Vagina (tissue), 2 donors: ENCODE results near the gene GAB3. TPM values are rescaled to one million over a fixed set of nuclear protein-coding genes. Genes with fewer than 3 reads are reported as not detected.

Source experiments
- DNase-seq, 2 donors: peaks; one replicate each; pipeline ENCODE4 v3.0.0-alpha.2; 2017; ENCODE audit errors: extremely low spot score in 2 of 2
- H3K27ac ChIP-seq: fragments of 200-600 bp; sonication (generic); one replicate; pipeline ENCODE4 v1.5.1; 2019
- H3K27me3 ChIP-seq: fragments of 200-600 bp; sonication (generic); one replicate; pipeline ENCODE4 v1.5.1; 2019
- H3K36me3 ChIP-seq, 2 donors: fragments of 200-600 bp; sonication (generic); one replicate each; pipeline ENCODE4 v1.5.1; 2017 to 2019
- H3K4me1 ChIP-seq: fragments of 200-600 bp; sonication (generic); one replicate; pipeline ENCODE4 v1.5.1; 2019
- H3K4me3 ChIP-seq, 2 donors: fragments of 200-600 bp; sonication (generic); 1 replicate in 1 of 2; 2 replicates in 1 of 2; pipeline ENCODE4 v1.5.1; 2016 to 2019
- H3K9me3 ChIP-seq: fragments of 200-600 bp; sonication (generic); one replicate; pipeline ENCODE4 v1.5.1; 2019
- CTCF ChIP-seq, 3 experiments: fragments of 450-650 bp in 2 of 3; fragments of 200-600 bp in 1 of 3; sonication (generic) in 1 of 3; IDR thresholded peaks; one replicate each; pipeline ENCODE4 v1.5.1; 2017 to 2019; ENCODE audit warnings: antibody characterized with exemption in 3 of 3, mild to moderate bottlenecking in 2 of 3, moderate library complexity in 2 of 3
- POLR2A ChIP-seq, 2 donors: fragments of 450-650 bp; IDR thresholded peaks; one replicate each; pipeline ENCODE4 v1.6.1; 2017; ENCODE audit warnings: antibody characterized with exemption in 2 of 2, mild to moderate bottlenecking in 2 of 2, moderate library complexity in 2 of 2
- POLR2AphosphoS5 ChIP-seq, 2 donors: sonication (generic); formaldehyde crosslinking; IDR thresholded peaks; one replicate each; pipeline ENCODE4 v1.9.0; 2017; ENCODE audit warnings: antibody characterized with exemption in 2 of 2, mild to moderate bottlenecking in 2 of 2, low read depth in 1 of 2; ENCODE audit not compliant: insufficient read depth in 1 of 2
- intact Hi-C: fragments of 100-400 bp; cut with DNase I; formaldehyde crosslinking; loops from one replicate; pipeline ENCODE4 v1.15.1; 2023
- total RNA-seq: library from RNA; depleted of rRNA; stranded (reverse); fragments of >200 nt; gene quantifications from one replicate; pipeline ENCODE4 v1.2.3, GENCODE V29; 2016

The GAB3 gene, protein sequence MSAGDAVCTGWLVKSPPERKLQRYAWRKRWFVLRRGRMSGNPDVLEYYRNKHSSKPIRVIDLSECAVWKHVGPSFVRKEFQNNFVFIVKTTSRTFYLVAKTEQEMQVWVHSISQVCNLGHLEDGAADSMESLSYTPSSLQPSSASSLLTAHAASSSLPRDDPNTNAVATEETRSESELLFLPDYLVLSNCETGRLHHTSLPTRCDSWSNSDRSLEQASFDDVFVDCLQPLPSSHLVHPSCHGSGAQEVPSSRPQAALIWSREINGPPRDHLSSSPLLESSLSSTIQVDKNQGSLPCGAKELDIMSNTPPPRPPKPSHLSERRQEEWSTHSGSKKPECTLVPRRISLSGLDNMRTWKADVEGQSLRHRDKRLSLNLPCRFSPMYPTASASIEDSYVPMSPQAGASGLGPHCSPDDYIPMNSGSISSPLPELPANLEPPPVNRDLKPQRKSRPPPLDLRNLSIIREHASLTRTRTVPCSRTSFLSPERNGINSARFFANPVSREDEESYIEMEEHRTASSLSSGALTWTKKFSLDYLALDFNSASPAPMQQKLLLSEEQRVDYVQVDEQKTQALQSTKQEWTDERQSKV
- total RNA-seq = 7.6 TPM

GRCh38 chrX:154750301-154751202, at the start of gene GAB3:
Gene GAB3, minus strand, starts transcription at chrX:154751077. Its CDS starts 52 bp downstream, at chrX:154751025.
- Histone ChIP-seq H3K4me3 (peak within 1 kb of the TSS; percentile 47 to 54), H3K4me1 (no peaks in the 10 kb centered on the region), H3K36me3 (no peaks in the 10 kb centered on the region), H3K27ac (peak within 1 kb of the TSS; percentile 64), H3K27me3 (no peaks in the 10 kb centered on the region), H3K9me3 (no peaks in the 10 kb centered on the region)
- TF ChIP-seq CTCF (IDR thresholded peaks at IDR 0.05) (no peak), POLR2AphosphoS5 (IDR thresholded peaks at IDR 0.05; ENCODE audit: insufficient read depth in 1 of 2, low read depth in 1 of 2) (peak in 1 of 2 donors; percentile 38), POLR2A (IDR thresholded peaks at IDR 0.05) (no peak)
- intact Hi-C loops = no loop called here
- DNase-seq = no peak

- no peak for DNase-seq
- H3K27me3 ChIP-seq = no peaks in the 10 kb centered on the region
- no peak overlapping the region for H3K27ac ChIP-seq
- H3K4me3 ChIP-seq = no peak overlapping the region
- H3K36me3 ChIP-seq = no peaks in the 10 kb centered on the region
- intact Hi-C loops = no loop called here
- H3K4me1 ChIP-seq = peaks cover 8% of the 10 kb centered on the region
- TF ChIP-seq POLR2AphosphoS5 (IDR thresholded peaks at IDR 0.05; ENCODE audit: insufficient read depth in 1 of 2, low read depth in 1 of 2) (no peak), POLR2A (IDR thresholded peaks at IDR 0.05) (no peak), CTCF (IDR thresholded peaks at IDR 0.05) (no peak)
- H3K9me3 ChIP-seq = no peaks in the 10 kb centered on the region
Measured at GRCh38 chrX:154799556-154800348, 48.9 kb upstream of the GAB3 start.

GRCh38 chrX:154797006-154797405, 46.1 kb upstream of the GAB3 start:
- H3K4me1 ChIP-seq = no peaks in the 10 kb centered on the region
- H3K9me3 ChIP-seq = no peaks in the 10 kb centered on the region
- no peak for DNase-seq
- H3K27ac ChIP-seq = no peak overlapping the region
- H3K4me3 ChIP-seq = no peak overlapping the region
- no peaks in the 10 kb centered on the region for H3K36me3 ChIP-seq
- intact Hi-C loops = no loop called here
- TF ChIP-seq POLR2AphosphoS5 (IDR thresholded peaks at IDR 0.05; ENCODE audit: insufficient read depth in 1 of 2, low read depth in 1 of 2) (no peak), POLR2A (IDR thresholded peaks at IDR 0.05) (no peak), CTCF (IDR thresholded peaks at IDR 0.05) (no peak)
- H3K27me3 ChIP-seq = no peaks in the 10 kb centered on the region

GRCh38 chrX:154795016-154795415, 44.1 kb upstream of the GAB3 start:
- no peaks in the 10 kb centered on the region for H3K27me3 ChIP-seq
- H3K4me3 ChIP-seq = no peak overlapping the region
- H3K9me3 ChIP-seq = no peaks in the 10 kb centered on the region
- no peak overlapping the region for H3K27ac ChIP-seq
- no peak for DNase-seq
- H3K36me3 ChIP-seq = no peaks in the 10 kb centered on the region
- H3K4me1 ChIP-seq = no peaks in the 10 kb centered on the region
- TF ChIP-seq CTCF (IDR thresholded peaks at IDR 0.05) = no peak
- TF ChIP-seq POLR2AphosphoS5 (IDR thresholded peaks at IDR 0.05; ENCODE audit: insufficient read depth in 1 of 2, low read depth in 1 of 2) = no peak
- TF ChIP-seq POLR2A (IDR thresholded peaks at IDR 0.05) = no peak
- intact Hi-C loops = no loop called here
